Fibroblast of the aortic adventitia (primary cell): Measurements from ENCODE around the gene EEA1. TPM values are rescaled to one million over a fixed set of nuclear protein-coding genes. Genes with fewer than 3 reads are reported as not detected.
A peak's percentile ranks its signal among the peaks of the same experiment; 100 is the strongest.

Experiments used
- DNase-seq: peaks from one replicate; pipeline ENCODE4 v3.0.0-alpha.2; 2010; ENCODE audit warnings: low read depth
- H3K4me3 ChIP-seq: 2 replicates; pipeline ENCODE4 v1.5.1; 2011; ENCODE audit warnings: low read depth, mild to moderate bottlenecking, control low read depth, low read length, moderate library complexity
- CTCF ChIP-seq: IDR thresholded peaks from 2 replicates; pipeline ENCODE4 v1.5.1; 2011; ENCODE audit warnings: mild to moderate bottlenecking, low read length, control low read depth, inconsistent platforms; ENCODE audit not compliant: insufficient read depth
- total RNA-seq: library from RNA; depleted of rRNA; stranded (reverse); fragments of >200 nt; gene quantifications from 2 replicates; pipeline ENCODE4 v1.2.3, GENCODE V29; 2012; ENCODE audit warnings: low replicate concordance

The EEA1 gene
- total RNA-seq, 1 donor, result 42.3 TPM

- DNase-seq, result no peak
- H3K4me3 ChIP-seq, result no peak overlapping the region
- TF ChIP-seq CTCF, result no peak
Measured at GRCh38 chr12:92912672-92913071, 16.4 kb downstream of the EEA1 start.

- peak; percentile 17 for DNase-seq
- H3K4me3 ChIP-seq, result no peak overlapping the region
- no peak for TF ChIP-seq CTCF
Measured at GRCh38 chr12:92912052-92912451, 17.0 kb downstream of the EEA1 start.

- no peak overlapping the region for H3K4me3 ChIP-seq
- TF ChIP-seq CTCF, result no peak
- no peak for DNase-seq
Measured at GRCh38 chr12:92911339-92911738, 17.8 kb downstream of the EEA1 start.

GRCh38 chr12:92908108-92908507 lies 21.0 kb downstream of the EEA1 start:
- H3K4me3 ChIP-seq, result no peak overlapping the region
- no peak for DNase-seq
- TF ChIP-seq CTCF, result no peak

- no peak overlapping the region for H3K4me3 ChIP-seq
- TF ChIP-seq CTCF, result no peak
- no peak for DNase-seq
Measured at GRCh38 chr12:92905811-92906554, 23.1 kb downstream of the EEA1 start.

GRCh38 chr12:92905258-92905810 lies 23.8 kb downstream of the EEA1 start:
- DNase-seq, result no peak
- H3K4me3 ChIP-seq, result no peak overlapping the region
- TF ChIP-seq CTCF, result no peak
